SK-N-SH (cell line): Measurements from ENCODE around the gene HTT. TPM values are rescaled to one million over a fixed set of nuclear protein-coding genes. Genes with fewer than 3 reads are reported as not detected.
A peak's percentile ranks its signal among the peaks of the same experiment; 100 is the strongest.

Source experiments
- CTCF ChIA-PET: fragments of 300-600, 350-600 bp; formaldehyde crosslinking; extraction: SDS; loops from one replicate; lab custom pipeline; 2021; lab: Yijun Ruan, JAX
- POLR2A ChIA-PET: fragments of 350-600 bp; sonication (Branson Sonifier 250); formaldehyde crosslinking; extraction: SDS; loops from one replicate; lab custom pipeline; 2020; ENCODE audit warnings: antibody characterized with exemption, inconsistent platforms; lab: Yijun Ruan, JAX
- DNase-seq: peaks from one replicate; pipeline ENCODE4 v3.0.0; 2012
- H2AFZ ChIP-seq: fragments of 200-600 bp; sonication (generic); 2 replicates; pipeline ENCODE4 v1.8.1; 2016; ENCODE audit warnings: antibody characterized with exemption, mild to moderate bottlenecking, low read depth
- H3F3A ChIP-seq: fragments of 200-600 bp; sonication (generic); replicated peaks from 2 replicates; pipeline ENCODE3; 2016; ENCODE audit warnings: antibody characterized with exemption, mild to moderate bottlenecking; ENCODE audit not compliant: insufficient read depth
- H3K27ac ChIP-seq, 2 experiments: fragments of 200-500 bp in 1 of 2; fragments of 200-600 bp in 1 of 2; sonication (Bioruptor generic) in 1 of 2; sonication (generic), shearing (Covaris generic) in 1 of 2; 2 replicates each; pipeline versions ENCODE4 v1.5.1 to v1.6.1; 2014 to 2016; ENCODE audit warnings: low read depth in 2 of 2, inconsistent platforms in 1 of 2, low read length in 1 of 2, mild to moderate bottlenecking in 1 of 2, mixed read lengths in 1 of 2
- H3K27me3 ChIP-seq: fragments of 200-600 bp; sonication (generic), shearing (Covaris generic); 2 replicates; pipeline ENCODE4 v1.6.1; 2016; ENCODE audit warnings: mixed run types; ENCODE audit not compliant: insufficient read depth
- H3K36me3 ChIP-seq, 2 experiments: fragments of 200-500 bp in 1 of 2; fragments of 200-600 bp in 1 of 2; sonication (Bioruptor generic) in 1 of 2; sonication (generic) in 1 of 2; replicated peaks in 1 of 2; 2 replicates each; pipeline versions ENCODE3 to v1.5.1; 2014 to 2016; ENCODE audit warnings: low read length in 1 of 2, mild to moderate bottlenecking in 1 of 2; ENCODE audit not compliant: insufficient read depth in 2 of 2, control insufficient read depth in 1 of 2
- H3K4me1 ChIP-seq, 2 experiments: fragments of 200-500 bp in 1 of 2; fragments of 200-600 bp in 1 of 2; sonication (Bioruptor generic) in 1 of 2; sonication (generic), shearing (Covaris generic) in 1 of 2; 2 replicates each; pipeline versions ENCODE4 v1.5.1 to v1.6.1; 2014 to 2016; ENCODE audit warnings: low read depth in 1 of 2, low read length in 1 of 2, mixed run types in 1 of 2; ENCODE audit not compliant: insufficient read depth in 2 of 2, control insufficient read depth in 1 of 2
- H3K4me2 ChIP-seq: fragments of 200-600 bp; sonication (generic), shearing (Covaris generic); 2 replicates; pipeline ENCODE4 v1.6.1; 2017; ENCODE audit warnings: mixed run types
- H3K4me3 ChIP-seq, 2 experiments: fragments of 200-500 bp in 1 of 2; fragments of 200-600 bp in 1 of 2; sonication (Bioruptor generic) in 1 of 2; sonication (generic), shearing (Covaris generic) in 1 of 2; 2 replicates each; pipeline versions ENCODE4 v1.5.1 to v1.8.1; 2014 to 2016; ENCODE audit warnings: low read depth in 2 of 2, inconsistent platforms in 1 of 2, low read length in 1 of 2, mild to moderate bottlenecking in 1 of 2, mixed read lengths in 1 of 2, moderate library complexity in 1 of 2
- H3K79me2 ChIP-seq: fragments of 200-600 bp; sonication (generic); 2 replicates; pipeline ENCODE4 v1.8.1; 2017; ENCODE audit warnings: mild to moderate bottlenecking; ENCODE audit not compliant: insufficient read depth
- H3K9ac ChIP-seq: fragments of 200-600 bp; sonication (generic); 2 replicates; pipeline ENCODE4 v1.6.1; 2017; ENCODE audit warnings: mixed run types
- H3K9me2 ChIP-seq: fragments of 200-600 bp; sonication (generic); 2 replicates; pipeline ENCODE4 v1.6.1; 2017; ENCODE audit warnings: mixed run types
- H3K9me3 ChIP-seq: fragments of 200-600 bp; sonication (generic); 2 replicates; pipeline ENCODE4 v1.6.1; 2017; ENCODE audit warnings: mixed run types, mild to moderate bottlenecking, moderate library complexity
- H4K20me1 ChIP-seq: fragments of 200-600 bp; sonication (generic); 2 replicates; pipeline ENCODE4 v1.6.1; 2017; ENCODE audit warnings: mild to moderate bottlenecking, mixed run types; ENCODE audit not compliant: insufficient read depth
- CHD2 ChIP-seq: fragments of 150-350 bp; IDR thresholded peaks from 2 replicates; pipeline ENCODE4 v1.6.1; 2018; ENCODE audit warnings: low read length; ENCODE audit not compliant: partially characterized antibody
- EZH2phosphoT487 ChIP-seq: fragments of 200-600 bp; sonication (generic); IDR thresholded peaks from 2 replicates; pipeline ENCODE4 v1.6.1; 2017; ENCODE audit warnings: low read depth, mixed run types, mild to moderate bottlenecking, antibody characterized with exemption, moderate library complexity, borderline replicate concordance
- FOXJ3 ChIP-seq: sonication (generic); formaldehyde crosslinking; IDR thresholded peaks from 2 replicates; pipeline ENCODE4 v1.5.1; 2020; ENCODE audit warnings: mild to moderate bottlenecking, missing genetic modification reagents
- FOXM1 ChIP-seq: IDR thresholded peaks from 2 replicates; pipeline ENCODE4 v1.4.0; 2012; ENCODE audit warnings: low read depth, mild to moderate bottlenecking
- MEF2A ChIP-seq: IDR thresholded peaks from 2 replicates; pipeline ENCODE4 v1.4.0; 2012; ENCODE audit warnings: low read depth, borderline replicate concordance
- MXI1 ChIP-seq: IDR thresholded peaks from 2 replicates; pipeline ENCODE4 v1.6.1; 2012; ENCODE audit warnings: mild to moderate bottlenecking, low read depth, low read length, improper control_type of control experiment
- PBX3 ChIP-seq: IDR thresholded peaks from 2 replicates; pipeline ENCODE4; 2012
- POLR2AphosphoS5 ChIP-seq: IDR thresholded peaks from 2 replicates; pipeline ENCODE4 v1.6.1; 2012; ENCODE audit warnings: low read depth, low read length
- RCOR1 ChIP-seq: fragments of 150-350 bp; IDR thresholded peaks from 2 replicates; pipeline ENCODE4 v1.6.1; 2017; ENCODE audit warnings: antibody characterized with exemption, low read length
- WGBS: methylation state at CpG from one replicate; pipeline ENCODE4 v1.1.6; 2017; ENCODE audit warnings: low lambda C conversion rate; 5-methylcytosine and 5-hydroxymethylcytosine counted together
- polyA plus RNA-seq, 3 experiments: library from polyadenylated mRNA; depleted of rRNA; stranded (reverse); fragments of >200 nt; gene quantifications; 2 replicates each; pipeline ENCODE4 v1.2.3, GENCODE V29; 2012
- TF ChIP-seq, protein P1 (sequence below): fragments of 150-350 bp; IDR thresholded peaks from 2 replicates; pipeline ENCODE4 v1.6.1; 2017; ENCODE audit warnings: antibody characterized with exemption, low read length, low read depth, borderline replicate concordance

HTT gene
- polyA plus RNA-seq, 1 of the 3 experiments (the other 2 are of a cell fraction): 11.3 TPM

DNA sequence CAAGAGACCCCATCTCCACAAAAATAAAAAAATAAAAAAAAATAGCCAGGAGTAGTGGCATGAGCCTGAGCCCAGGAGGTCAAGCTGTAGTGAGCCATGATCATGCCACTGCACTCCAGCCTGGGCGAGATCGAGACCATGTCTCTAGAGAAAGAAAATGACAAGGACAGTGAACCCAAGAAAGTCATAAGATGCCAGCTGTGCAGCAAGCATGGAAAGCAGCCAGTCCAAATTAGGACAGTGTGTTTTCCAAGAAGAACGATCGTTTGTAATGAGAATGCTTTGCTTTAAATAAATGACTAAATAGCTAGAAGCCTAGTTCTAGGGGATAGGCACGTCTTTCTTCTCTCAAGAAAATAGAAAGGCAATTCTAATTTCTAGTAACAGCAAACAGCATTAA lies 116.1 kb downstream of the HTT start:
- no peaks in the 10 kb centered on the region for H3K79me2 ChIP-seq
- H3K27me3 ChIP-seq: no peaks in the 10 kb centered on the region
- H3K4me2 ChIP-seq: no peak overlapping the region
- no peak for DNase-seq
- no peaks in the 10 kb centered on the region for H3K9me2 ChIP-seq
- WGBS: 98% methylated on average over 5 of the region's 5 CpGs
- no peak overlapping the region for H3K4me3 ChIP-seq
- CTCF ChIA-PET: interaction anchor here (0.8 to 2.5 kb wide), 3 partner anchors 9 to 16 kb away, joined by 3 to 6 read pairs (median 5); no protein-coding TSS in a partner anchor
- no peaks in the 10 kb centered on the region for H4K20me1 ChIP-seq
- TF ChIP-seq FOXJ3 (CRISPR knock-in tag): no peak
- TF ChIP-seq PBX3: no peak
- TF ChIP-seq, protein P1, sequence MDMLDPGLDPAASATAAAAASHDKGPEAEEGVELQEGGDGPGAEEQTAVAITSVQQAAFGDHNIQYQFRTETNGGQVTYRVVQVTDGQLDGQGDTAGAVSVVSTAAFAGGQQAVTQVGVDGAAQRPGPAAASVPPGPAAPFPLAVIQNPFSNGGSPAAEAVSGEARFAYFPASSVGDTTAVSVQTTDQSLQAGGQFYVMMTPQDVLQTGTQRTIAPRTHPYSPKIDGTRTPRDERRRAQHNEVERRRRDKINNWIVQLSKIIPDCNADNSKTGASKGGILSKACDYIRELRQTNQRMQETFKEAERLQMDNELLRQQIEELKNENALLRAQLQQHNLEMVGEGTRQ: no peak
- TF ChIP-seq EZH2phosphoT487: no peak
- no peak for TF ChIP-seq MEF2A
- no peak for TF ChIP-seq RCOR1
- no peak for TF ChIP-seq POLR2AphosphoS5
- TF ChIP-seq FOXM1: no peak
- no peak for TF ChIP-seq CHD2
- no peak for TF ChIP-seq MXI1
- TF ChIP-seq, all 33 proteins: peak for 0
- Histone ChIP-seq H3K9me3 (no peaks in the 10 kb centered on the region), H3K27ac (no peak overlapping the region), H3K36me3 (peaks cover 23 to 29% of the 10 kb centered on the region in 2 experiments), H2AFZ (no peak overlapping the region), H3F3A (no peaks in the 10 kb centered on the region), H3K4me1 (peaks cover 0 to 31% of the 10 kb centered on the region in 2 experiments; a peak in 2 of 4 replicates), H3K9ac (no peak overlapping the region)
- POLR2A ChIA-PET: no interaction called here

DNA sequence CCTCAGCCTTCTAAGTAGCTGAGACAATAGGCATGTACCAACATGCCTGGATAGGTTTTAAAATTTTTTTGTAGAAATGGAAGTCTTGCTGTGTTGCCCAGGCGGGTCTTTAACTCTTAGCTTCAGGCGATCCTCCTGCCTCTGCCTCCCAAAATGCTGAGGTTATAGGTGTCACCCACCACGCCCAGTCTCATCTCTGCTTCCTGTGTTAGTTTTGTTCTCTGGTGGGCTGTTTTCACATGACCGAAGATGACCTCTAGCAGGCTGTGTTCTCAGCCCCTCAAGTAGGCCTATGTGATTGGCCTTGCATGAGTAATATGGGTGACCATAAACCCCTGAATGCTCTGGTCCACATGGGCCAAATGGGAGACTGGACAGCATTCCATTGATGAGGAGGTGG lies 117.7 kb downstream of the HTT start:
- no peaks in the 10 kb centered on the region for H4K20me1 ChIP-seq
- no peak for TF ChIP-seq FOXM1
- peak overlapping the region in 1 of 2 experiments; percentile 94; a peak in 3 of 4 replicates for H3K27ac ChIP-seq
- no peak overlapping the region for H3K4me3 ChIP-seq
- no peaks in the 10 kb centered on the region for H3K9me3 ChIP-seq
- DNase-seq: no peak
- CTCF ChIA-PET: interaction anchor here (1.0 to 3.0 kb wide), 3 partner anchors 50 to 288 kb away, joined by 3 to 13 read pairs (median 7); no protein-coding TSS in a partner anchor
- no peak overlapping the region for H3K9ac ChIP-seq
- no peaks in the 10 kb centered on the region for H3K79me2 ChIP-seq
- 95% methylated on average over 4 of the region's 4 CpGs for WGBS
- H2AFZ ChIP-seq: no peak overlapping the region
- H3K36me3 ChIP-seq: peaks cover 27 to 36% of the 10 kb centered on the region in 2 experiments
- POLR2A ChIA-PET: no interaction called here
- peaks cover 0 to 36% of the 10 kb centered on the region in 2 experiments; a peak in 2 of 4 replicates for H3K4me1 ChIP-seq
- H3K9me2 ChIP-seq: no peaks in the 10 kb centered on the region
- H3K27me3 ChIP-seq: no peaks in the 10 kb centered on the region
- no peaks in the 10 kb centered on the region for H3F3A ChIP-seq
- H3K4me2 ChIP-seq: no peak overlapping the region
